Activated T-helper 1 cell treated with anti-CD3 and anti-CD28 coated beads, Interleukin-12 subunit alpha, Interleukin-12 subunit beta, Interleukin-2, Interleukin-4 antibody, amounts not matched to agents 30 ng/mL and 10 ng/mL and 1 ng/mL, durations not matched to agents 14 hours and 24 hours and 36 hours (primary cell): ENCODE measurements around the gene ODAD3. TPM values are rescaled to one million over a fixed set of nuclear protein-coding genes. Genes with fewer than 3 reads are reported as not detected.

ENCODE experiments used
- total RNA-seq: library from RNA; stranded (reverse); gene quantifications from 2 replicates; pipeline ENCODE4 v1.2.3, GENCODE V29; 2022

ODAD3 gene
- total RNA-seq, 1 donor from 2014 or later = not detected

Other genes starting within 250 kb of the ODAD3 start
- gene KANK2, start 237.6 kb downstream of the ODAD3 start, total RNA-seq = 2.7 and 3.9 TPM in 2 replicates
- not detected in 2 replicates for gene ANGPTL8, start 195.5 kb downstream of the ODAD3 start, total RNA-seq
- gene DOCK6, start 172.6 kb downstream of the ODAD3 start, total RNA-seq = 1.1 and 1.2 TPM in 2 replicates
- not detected in 2 replicates for gene TSPAN16, start 139.0 kb downstream of the ODAD3 start, total RNA-seq
- 5.9 and 6.9 TPM in 2 replicates for gene RAB3D, start 95.5 kb downstream of the ODAD3 start, total RNA-seq
- gene TMEM205, start 88.9 kb downstream of the ODAD3 start, total RNA-seq = 26.6 and 31.2 TPM in 2 replicates
- 10.7 and 14.4 TPM in 2 replicates for gene CCDC159, start 88.6 kb downstream of the ODAD3 start, total RNA-seq
- 2.0 TPM in 2 replicates for gene PLPPR2, start 79.7 kb downstream of the ODAD3 start, total RNA-seq
- gene SWSAP1, start 60.5 kb downstream of the ODAD3 start, total RNA-seq = 3.2 and 3.9 TPM in 2 replicates
- gene EPOR, start 50.8 kb downstream of the ODAD3 start, total RNA-seq = 7.3 and 7.9 TPM in 2 replicates
- not detected in 2 replicates for gene RGL3, start 15.8 kb downstream of the ODAD3 start, total RNA-seq
- 322 and 334 TPM in 2 replicates for gene PRKCSH, start 514 bp upstream of the ODAD3 start, total RNA-seq
- gene ELAVL3, start 45.9 kb upstream of the ODAD3 start, total RNA-seq = 0.34 TPM in 1 of 2 replicates, not detected in the other
- 19.9 and 23.1 TPM in 2 replicates for gene ZNF653, start 70.7 kb upstream of the ODAD3 start, total RNA-seq
- gene ECSIT, start 94.0 kb upstream of the ODAD3 start, total RNA-seq = 37.3 and 38.8 TPM in 2 replicates
- gene CNN1, start 103.7 kb upstream of the ODAD3 start, total RNA-seq = not detected in 2 replicates
- 76.7 and 77.6 TPM in 2 replicates for gene ELOF1, start 124.1 kb upstream of the ODAD3 start, total RNA-seq
- 12.0 and 13.4 TPM in 2 replicates for gene ACP5, start 142.5 kb upstream of the ODAD3 start, total RNA-seq
- gene ZNF627, start 162.4 kb upstream of the ODAD3 start, total RNA-seq = 4.3 and 5.2 TPM in 2 replicates